Astrocyte (in vitro differentiated cells and primary cell): ENCODE data around the gene CUL7. TPM values are rescaled to one million over a fixed set of nuclear protein-coding genes. Genes with fewer than 3 reads are reported as not detected.
A peak's percentile ranks its signal among the peaks of the same experiment; 100 is the strongest.

Experiments
- DNase-seq: peaks from one replicate; pipeline ENCODE4 v3.0.0-alpha.2; 2010; ENCODE audit warnings: low read depth
- FAIRE-seq: peaks from 2 replicates; lab custom pipeline; 2011; peaks lifted over from hg19 to GRCh38; lab: Jason Lieb, UNC
- H2AFZ ChIP-seq: 2 replicates; pipeline ENCODE4 v1.6.0; 2012; ENCODE audit warnings: low read depth, low read length, inconsistent platforms
- H3K27ac ChIP-seq: 2 replicates; pipeline ENCODE4 v1.5.1; 2011; ENCODE audit warnings: low read depth, low read length, inconsistent platforms
- H3K27me3 ChIP-seq: 2 replicates; pipeline ENCODE4 v1.6.0; 2011; ENCODE audit warnings: low read length, inconsistent platforms; ENCODE audit not compliant: insufficient read depth
- H3K36me3 ChIP-seq: 2 replicates; pipeline ENCODE4 v1.5.1; 2011; ENCODE audit warnings: low read length, inconsistent platforms; ENCODE audit not compliant: insufficient read depth
- H3K4me1 ChIP-seq: 2 replicates; pipeline ENCODE4 v1.5.1; 2011; ENCODE audit warnings: low read length, inconsistent platforms; ENCODE audit not compliant: insufficient read depth
- H3K4me2 ChIP-seq: 2 replicates; pipeline ENCODE4 v1.6.0; 2012; ENCODE audit warnings: low read length, inconsistent platforms
- H3K4me3 ChIP-seq: 2 replicates; pipeline ENCODE4 v1.5.1; 2011; ENCODE audit warnings: low read depth, mild to moderate bottlenecking, low read length, inconsistent platforms; ENCODE audit not compliant: insufficient read depth
- H3K79me2 ChIP-seq: 2 replicates; pipeline ENCODE4 v1.6.0; 2012; ENCODE audit warnings: mild to moderate bottlenecking, low read length, inconsistent platforms; ENCODE audit not compliant: insufficient read depth
- H3K9ac ChIP-seq: 2 replicates; pipeline ENCODE4 v1.6.0; 2012; ENCODE audit warnings: mild to moderate bottlenecking, low read length, inconsistent platforms
- H3K9me3 ChIP-seq: 2 replicates; pipeline ENCODE4 v1.5.1; 2012; ENCODE audit warnings: low read depth, mild to moderate bottlenecking, low read length, inconsistent platforms; ENCODE audit not compliant: insufficient read depth
- H4K20me1 ChIP-seq: 2 replicates; pipeline ENCODE4 v1.6.0; 2012; ENCODE audit warnings: low read length, inconsistent platforms; ENCODE audit not compliant: insufficient read depth
- H3K27ac Mint-ChIP-seq: one replicate; pipeline ENCODE4 v1.8.0; 2021; ENCODE audit warnings: mild to moderate bottlenecking, mixed read lengths; ENCODE audit not compliant: unreplicated experiment
- H3K27me3 Mint-ChIP-seq: one replicate; pipeline ENCODE4 v1.8.0; 2021; ENCODE audit warnings: low read depth, mixed read lengths; ENCODE audit not compliant: unreplicated experiment
- H3K36me3 Mint-ChIP-seq: one replicate; pipeline ENCODE4 v1.8.0; 2021; ENCODE audit warnings: low read depth, mixed read lengths; ENCODE audit not compliant: unreplicated experiment
- H3K4me1 Mint-ChIP-seq: one replicate; pipeline ENCODE4 v1.8.0; 2021; ENCODE audit warnings: low read depth, mixed read lengths; ENCODE audit not compliant: unreplicated experiment
- H3K4me3 Mint-ChIP-seq: one replicate; pipeline ENCODE4 v1.8.0; 2021; ENCODE audit warnings: mild to moderate bottlenecking, moderate library complexity, mixed read lengths; ENCODE audit not compliant: unreplicated experiment
- H3K9me3 Mint-ChIP-seq: one replicate; pipeline ENCODE4 v1.8.0; 2021; ENCODE audit warnings: mild to moderate bottlenecking, mixed read lengths; ENCODE audit not compliant: unreplicated experiment
- CTCF ChIP-seq: IDR thresholded peaks from 2 replicates; pipeline ENCODE4 v1.5.1; 2011; ENCODE audit warnings: low read depth, mild to moderate bottlenecking, inconsistent platforms, low read length, moderate library complexity; ENCODE audit not compliant: insufficient read depth
- EZH2 ChIP-seq: IDR thresholded peaks from 2 replicates; pipeline ENCODE4 v1.6.1; 2012; ENCODE audit warnings: mild to moderate bottlenecking, low read length, inconsistent platforms; ENCODE audit not compliant: insufficient read depth
- total RNA-seq: library from RNA; stranded (reverse); gene quantifications from 2 replicates; pipeline ENCODE4 v1.2.1, GENCODE V29; 2021

CUL7 gene
- total RNA-seq, 1 donor from 2014 or later: 21.2 TPM

GRCh38 chr6:43013843-43014433, 39.7 kb downstream of the CUL7 start, which contains the start of the genes KLHDC3 and MEA1:
Gene KLHDC3 (plus strand): TSS chr6:43014249. CDS start chr6:43017193, 2,944 bp downstream.
Gene MEA1 (minus strand): TSS chr6:43013946. CDS start chr6:43013813, 133 bp downstream.
- H3K27me3 Mint-ChIP-seq: no peaks in the 10 kb centered on the region
- DNase-seq (peak; percentile 99), FAIRE-seq (peak; percentile 80)
- Histone ChIP-seq H2AFZ (peak within 1 kb of the TSS; percentile 50), H3K4me3 (peak within 1 kb of the TSS; percentile 93), H3K79me2 (peaks cover 75% of the 10 kb centered on the region), H3K27me3 (no peaks in the 10 kb centered on the region), H3K4me1 (peaks cover 26% of the 10 kb centered on the region), H3K27ac (peak within 1 kb of the TSS; percentile 73), H3K4me2 (peak within 1 kb of the TSS; percentile 98), H3K36me3 (peaks cover 25% of the 10 kb centered on the region), H3K9me3 (no peaks in the 10 kb centered on the region), H4K20me1 (peaks cover 34% of the 10 kb centered on the region), H3K9ac (peak within 1 kb of the TSS; percentile 96)
- H3K4me3 Mint-ChIP-seq: peak within 1 kb of the TSS; percentile 92
- peaks cover 21% of the 10 kb centered on the region for H3K36me3 Mint-ChIP-seq
- peaks cover 15% of the 10 kb centered on the region for H3K4me1 Mint-ChIP-seq
- no peaks in the 10 kb centered on the region for H3K9me3 Mint-ChIP-seq
- no peak for TF ChIP-seq EZH2
- no peak for TF ChIP-seq CTCF
- peak within 1 kb of the TSS; percentile 85 for H3K27ac Mint-ChIP-seq

- no peaks in the 10 kb centered on the region for H3K9me3 ChIP-seq
- peak overlapping the region; percentile 92 for H3K4me3 Mint-ChIP-seq
- H3K27me3 Mint-ChIP-seq: no peaks in the 10 kb centered on the region
- no peaks in the 10 kb centered on the region for H3K9me3 Mint-ChIP-seq
- peak overlapping the region; percentile 50 for H2AFZ ChIP-seq
- H3K4me1 ChIP-seq: peaks cover 26% of the 10 kb centered on the region
- peak overlapping the region; percentile 69 for H3K4me3 ChIP-seq
- peak overlapping the region; percentile 78 for H3K27ac Mint-ChIP-seq
- TF ChIP-seq CTCF: no peak
- TF ChIP-seq EZH2: no peak
- FAIRE-seq (no peak), DNase-seq (no peak)
- peaks cover 36% of the 10 kb centered on the region for H4K20me1 ChIP-seq
- peaks cover 15% of the 10 kb centered on the region for H3K4me1 Mint-ChIP-seq
- peak overlapping the region; percentile 92 for H3K4me2 ChIP-seq
- peak overlapping the region; percentile 35 for H3K27ac ChIP-seq
- H3K79me2 ChIP-seq: peaks cover 69% of the 10 kb centered on the region
- H3K9ac ChIP-seq: peak overlapping the region; percentile 85
- H3K36me3 ChIP-seq: peaks cover 31% of the 10 kb centered on the region
- H3K27me3 ChIP-seq: no peaks in the 10 kb centered on the region
- H3K36me3 Mint-ChIP-seq: peaks cover 16% of the 10 kb centered on the region
Observed at GRCh38 chr6:43013097-43013842, 40.4 kb downstream of the CUL7 start.
